Vagina (tissue), 2 donors: ENCODE data around the gene ZMIZ1. TPM values are rescaled to one million over a fixed set of nuclear protein-coding genes. Genes with fewer than 3 reads are reported as not detected.

Experiments used
- DNase-seq, 2 donors: peaks; one replicate each; pipeline ENCODE4 v3.0.0-alpha.2; 2017; ENCODE audit errors: extremely low spot score in 2 of 2
- H3K27ac ChIP-seq: fragments of 200-600 bp; sonication (generic); one replicate; pipeline ENCODE4 v1.5.1; 2019
- H3K27me3 ChIP-seq: fragments of 200-600 bp; sonication (generic); one replicate; pipeline ENCODE4 v1.5.1; 2019
- H3K36me3 ChIP-seq, 2 donors: fragments of 200-600 bp; sonication (generic); one replicate each; pipeline ENCODE4 v1.5.1; 2017 to 2019
- H3K4me1 ChIP-seq: fragments of 200-600 bp; sonication (generic); one replicate; pipeline ENCODE4 v1.5.1; 2019
- H3K4me3 ChIP-seq, 2 donors: fragments of 200-600 bp; sonication (generic); 1 replicate in 1 of 2; 2 replicates in 1 of 2; pipeline ENCODE4 v1.5.1; 2016 to 2019
- H3K9me3 ChIP-seq: fragments of 200-600 bp; sonication (generic); one replicate; pipeline ENCODE4 v1.5.1; 2019
- POLR2A ChIP-seq, 2 donors: fragments of 450-650 bp; IDR thresholded peaks; one replicate each; pipeline ENCODE4 v1.6.1; 2017; ENCODE audit warnings: antibody characterized with exemption in 2 of 2, mild to moderate bottlenecking in 2 of 2, moderate library complexity in 2 of 2
- POLR2AphosphoS5 ChIP-seq, 2 donors: sonication (generic); formaldehyde crosslinking; IDR thresholded peaks; one replicate each; pipeline ENCODE4 v1.9.0; 2017; ENCODE audit warnings: antibody characterized with exemption in 2 of 2, mild to moderate bottlenecking in 2 of 2, low read depth in 1 of 2; ENCODE audit not compliant: insufficient read depth in 1 of 2
- intact Hi-C: fragments of 100-400 bp; cut with DNase I; formaldehyde crosslinking; loops from one replicate; pipeline ENCODE4 v1.15.1; 2023
- total RNA-seq: library from RNA; depleted of rRNA; stranded (reverse); fragments of >200 nt; gene quantifications from one replicate; pipeline ENCODE4 v1.2.3, GENCODE V29; 2016
- TF ChIP-seq, protein P1 (sequence below), 3 experiments: fragments of 450-650 bp in 2 of 3; fragments of 200-600 bp in 1 of 3; sonication (generic) in 1 of 3; IDR thresholded peaks; one replicate each; pipeline ENCODE4 v1.5.1; 2017 to 2019; ENCODE audit warnings: antibody characterized with exemption in 3 of 3, mild to moderate bottlenecking in 2 of 3, moderate library complexity in 2 of 3

Gene ZMIZ1
- total RNA-seq, 1 donor from 2014 or later: 61.4 TPM

- Histone ChIP-seq H3K4me1 (peaks cover 72% of the 10 kb centered on the region), H3K4me3 (no peak overlapping the region), H3K36me3 (peaks cover 0 to 52% of the 10 kb centered on the region in 2 donors), H3K27me3 (no peaks in the 10 kb centered on the region), H3K9me3 (no peaks in the 10 kb centered on the region), H3K27ac (peak overlapping the region; percentile 74)
- DNase-seq: no peak
- TF ChIP-seq POLR2A (IDR thresholded peaks at IDR 0.05) (no peak), POLR2AphosphoS5 (IDR thresholded peaks at IDR 0.05; ENCODE audit: insufficient read depth in 1 of 2, low read depth in 1 of 2) (no peak)
- TF ChIP-seq, protein P1, sequence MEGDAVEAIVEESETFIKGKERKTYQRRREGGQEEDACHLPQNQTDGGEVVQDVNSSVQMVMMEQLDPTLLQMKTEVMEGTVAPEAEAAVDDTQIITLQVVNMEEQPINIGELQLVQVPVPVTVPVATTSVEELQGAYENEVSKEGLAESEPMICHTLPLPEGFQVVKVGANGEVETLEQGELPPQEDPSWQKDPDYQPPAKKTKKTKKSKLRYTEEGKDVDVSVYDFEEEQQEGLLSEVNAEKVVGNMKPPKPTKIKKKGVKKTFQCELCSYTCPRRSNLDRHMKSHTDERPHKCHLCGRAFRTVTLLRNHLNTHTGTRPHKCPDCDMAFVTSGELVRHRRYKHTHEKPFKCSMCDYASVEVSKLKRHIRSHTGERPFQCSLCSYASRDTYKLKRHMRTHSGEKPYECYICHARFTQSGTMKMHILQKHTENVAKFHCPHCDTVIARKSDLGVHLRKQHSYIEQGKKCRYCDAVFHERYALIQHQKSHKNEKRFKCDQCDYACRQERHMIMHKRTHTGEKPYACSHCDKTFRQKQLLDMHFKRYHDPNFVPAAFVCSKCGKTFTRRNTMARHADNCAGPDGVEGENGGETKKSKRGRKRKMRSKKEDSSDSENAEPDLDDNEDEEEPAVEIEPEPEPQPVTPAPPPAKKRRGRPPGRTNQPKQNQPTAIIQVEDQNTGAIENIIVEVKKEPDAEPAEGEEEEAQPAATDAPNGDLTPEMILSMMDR (IDR thresholded peaks at IDR 0.05): no peak
- intact Hi-C loops: no loop called here
Observed at GRCh38 chr10:79124066-79124465, 55.3 kb downstream of the ZMIZ1 start.

GRCh38 chr10:79125092-79125491, 56.3 kb downstream of the ZMIZ1 start:
- no peak overlapping the region for H3K4me3 ChIP-seq
- peaks cover 0 to 50% of the 10 kb centered on the region in 2 donors for H3K36me3 ChIP-seq
- intact Hi-C loops: no loop called here
- no peaks in the 10 kb centered on the region for H3K9me3 ChIP-seq
- H3K4me1 ChIP-seq: peaks cover 76% of the 10 kb centered on the region
- TF ChIP-seq, protein P1 (IDR thresholded peaks at IDR 0.05): no peak
- TF ChIP-seq POLR2A (IDR thresholded peaks at IDR 0.05) (no peak), POLR2AphosphoS5 (IDR thresholded peaks at IDR 0.05; ENCODE audit: insufficient read depth in 1 of 2, low read depth in 1 of 2) (no peak)
- no peaks in the 10 kb centered on the region for H3K27me3 ChIP-seq
- no peak for DNase-seq
- H3K27ac ChIP-seq: peak overlapping the region; percentile 74

DNA sequence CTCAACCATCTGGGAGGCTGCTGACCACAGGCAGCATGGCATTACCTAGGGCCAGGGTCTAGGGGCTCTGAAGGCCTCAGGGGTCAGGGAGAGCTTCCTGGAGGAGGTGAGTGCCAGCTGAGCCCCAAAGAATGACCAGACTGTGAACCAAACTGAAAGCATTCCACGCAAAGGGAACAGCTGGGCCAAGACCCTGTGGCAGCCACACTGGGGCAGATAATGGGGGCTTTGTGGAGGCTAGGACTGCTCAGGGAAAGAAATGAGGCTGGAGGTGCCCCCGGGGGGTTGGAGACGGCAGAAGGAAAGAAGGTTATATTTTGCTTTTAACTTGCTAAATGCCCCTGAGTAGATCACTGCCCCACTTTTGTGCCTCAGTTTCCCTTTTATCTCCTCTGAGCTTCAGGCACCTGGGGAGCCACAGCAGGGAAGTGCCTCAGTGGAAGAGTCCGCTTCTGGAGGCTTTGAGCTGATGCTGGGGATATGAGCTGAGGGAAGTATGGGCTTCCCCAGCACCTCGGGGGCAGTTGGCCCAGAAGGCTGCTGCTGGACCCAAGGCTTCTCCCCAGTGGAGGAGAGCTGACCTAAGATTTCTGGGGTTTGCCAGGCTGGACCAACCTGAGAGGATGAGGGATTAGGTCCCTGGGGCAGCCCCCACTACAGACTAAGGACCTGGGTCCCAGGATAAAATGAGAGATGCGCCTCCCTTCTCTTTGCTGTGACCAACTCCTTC, 57.8 kb downstream of the ZMIZ1 start:
- intact Hi-C loops: no loop called here
- DNase-seq: no peak
- peak overlapping the region; percentile 74 for H3K27ac ChIP-seq
- H3K27me3 ChIP-seq: no peaks in the 10 kb centered on the region
- H3K9me3 ChIP-seq: no peaks in the 10 kb centered on the region
- TF ChIP-seq POLR2AphosphoS5 (IDR thresholded peaks at IDR 0.05; ENCODE audit: insufficient read depth in 1 of 2, low read depth in 1 of 2) (no peak), POLR2A (IDR thresholded peaks at IDR 0.05) (no peak)
- TF ChIP-seq, protein P1 (IDR thresholded peaks at IDR 0.05): no peak
- H3K4me3 ChIP-seq: no peak overlapping the region
- peaks cover 0 to 47% of the 10 kb centered on the region in 2 donors for H3K36me3 ChIP-seq
- H3K4me1 ChIP-seq: peaks cover 85% of the 10 kb centered on the region

DNA sequence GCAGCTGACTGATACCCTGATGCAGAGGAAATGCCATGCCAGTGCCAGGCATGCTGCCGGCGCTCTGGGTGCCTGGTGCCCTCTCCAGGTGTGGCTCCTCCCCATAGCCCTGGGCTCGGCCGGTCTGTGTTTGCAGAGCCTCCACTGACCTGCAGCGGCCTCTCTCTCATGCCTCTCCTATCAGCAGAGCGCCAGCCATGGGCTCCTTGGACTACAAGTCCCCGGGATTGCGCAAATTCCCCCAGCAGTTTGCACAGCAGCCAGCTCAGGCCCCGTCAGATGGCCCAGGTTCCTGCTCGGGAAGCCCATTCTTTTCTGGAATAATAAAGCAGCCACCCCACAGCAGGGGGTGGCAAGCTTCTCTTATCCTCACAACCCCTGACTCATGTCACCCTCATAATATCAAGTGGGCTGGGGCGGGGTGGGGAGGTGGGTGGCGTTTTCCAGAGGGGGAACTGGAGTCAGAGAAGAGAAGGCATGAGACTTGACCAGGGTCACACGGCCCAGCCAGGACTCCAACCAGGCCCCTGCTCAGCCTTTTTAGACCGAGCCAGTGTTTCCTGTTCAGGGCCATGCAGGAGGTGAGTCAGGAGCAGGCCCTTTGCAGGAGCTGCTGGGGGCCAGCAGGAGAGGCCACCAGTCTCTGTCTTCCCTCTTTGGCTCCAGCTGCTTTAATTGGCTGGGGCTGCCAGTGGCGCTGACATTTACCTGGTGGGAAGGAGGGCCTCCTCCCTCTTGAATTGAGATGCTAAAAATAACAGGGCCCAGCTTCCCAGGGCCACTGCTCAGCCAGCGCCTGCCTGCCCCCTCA, 58.6 kb downstream of the ZMIZ1 start:
- peak overlapping the region; percentile 74 for H3K27ac ChIP-seq
- no peak for DNase-seq

GRCh38 chr10:79128241-79128922, 59.6 kb downstream of the ZMIZ1 start:
- H3K4me3 ChIP-seq: no peak overlapping the region
- intact Hi-C loops: no loop called here
- peak overlapping the region; percentile 74 for H3K27ac ChIP-seq
- H3K36me3 ChIP-seq: peaks cover 0 to 33% of the 10 kb centered on the region in 2 donors
- no peak for DNase-seq
- H3K9me3 ChIP-seq: no peaks in the 10 kb centered on the region
- H3K4me1 ChIP-seq: peaks cover 94% of the 10 kb centered on the region
- TF ChIP-seq, protein P1 (IDR thresholded peaks at IDR 0.05): no peak
- TF ChIP-seq POLR2A (IDR thresholded peaks at IDR 0.05) (no peak), POLR2AphosphoS5 (IDR thresholded peaks at IDR 0.05; ENCODE audit: insufficient read depth in 1 of 2, low read depth in 1 of 2) (no peak)
- H3K27me3 ChIP-seq: no peaks in the 10 kb centered on the region

More for the DNA sequence above, 58.6 kb downstream of the ZMIZ1 start:
- TF ChIP-seq POLR2AphosphoS5 (IDR thresholded peaks at IDR 0.05; ENCODE audit: insufficient read depth in 1 of 2, low read depth in 1 of 2): peak in 1 of 2 donors; percentile 61
- TF ChIP-seq POLR2A (IDR thresholded peaks at IDR 0.05): no peak
- intact Hi-C loops: no loop called here
- H3K4me3 ChIP-seq: no peak overlapping the region
- H3K9me3 ChIP-seq: no peaks in the 10 kb centered on the region
- peaks cover 93% of the 10 kb centered on the region for H3K4me1 ChIP-seq
- H3K36me3 ChIP-seq: peaks cover 0 to 39% of the 10 kb centered on the region in 2 donors
- H3K27me3 ChIP-seq: no peaks in the 10 kb centered on the region
